H54 (cell line): ENCODE data around the gene ELOVL2.

ENCODE experiments used
- DNase-seq: peaks from one replicate; pipeline ENCODE4 v3.0.0; 2011; ENCODE audit warnings: low spot score, mixed read lengths; ENCODE audit not compliant: insufficient read length
- FAIRE-seq: peaks from 3 replicates; lab custom pipeline; 2011; peaks lifted over from hg19 to GRCh38; lab: Jason Lieb, UNC
- POLR2A ChIP-seq: IDR thresholded peaks from 2 replicates; pipeline ENCODE4 v1.6.1; 2011; ENCODE audit warnings: low read depth, mild to moderate bottlenecking, low read length

ELOVL2 gene

DNA sequence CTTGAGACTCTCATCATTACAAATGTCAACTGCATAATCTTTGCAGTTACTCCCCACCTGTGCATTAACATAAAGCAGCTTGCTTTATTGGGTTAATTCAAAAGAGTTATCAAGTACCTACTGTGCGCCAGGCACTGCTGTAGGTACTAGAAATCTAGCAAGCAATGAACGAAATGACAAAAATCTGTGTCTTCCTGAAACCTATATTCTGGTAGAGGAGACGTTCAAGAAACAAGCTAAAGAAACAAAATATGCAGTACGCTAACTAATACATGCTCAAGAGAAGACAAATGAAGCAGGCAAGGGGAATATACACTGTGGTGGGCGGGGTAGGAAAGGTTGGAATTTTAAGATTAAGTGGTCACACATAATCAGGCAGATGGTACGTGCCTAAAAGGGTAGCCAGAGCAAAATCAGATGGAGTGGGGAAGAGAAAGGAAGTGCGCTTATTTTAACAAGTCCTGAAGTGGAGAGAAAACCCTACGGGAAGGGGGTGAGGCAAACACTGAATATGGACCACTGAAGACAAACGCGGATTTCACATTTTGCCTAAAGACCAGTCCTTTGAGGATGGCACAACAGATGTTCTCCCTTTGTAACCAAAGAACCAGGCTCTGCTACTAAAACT is 1.2 kb downstream of the ELOVL2 start:
- TF ChIP-seq POLR2A: no peak
- no peak for DNase-seq
- peak; percentile 73 for FAIRE-seq

DNA sequence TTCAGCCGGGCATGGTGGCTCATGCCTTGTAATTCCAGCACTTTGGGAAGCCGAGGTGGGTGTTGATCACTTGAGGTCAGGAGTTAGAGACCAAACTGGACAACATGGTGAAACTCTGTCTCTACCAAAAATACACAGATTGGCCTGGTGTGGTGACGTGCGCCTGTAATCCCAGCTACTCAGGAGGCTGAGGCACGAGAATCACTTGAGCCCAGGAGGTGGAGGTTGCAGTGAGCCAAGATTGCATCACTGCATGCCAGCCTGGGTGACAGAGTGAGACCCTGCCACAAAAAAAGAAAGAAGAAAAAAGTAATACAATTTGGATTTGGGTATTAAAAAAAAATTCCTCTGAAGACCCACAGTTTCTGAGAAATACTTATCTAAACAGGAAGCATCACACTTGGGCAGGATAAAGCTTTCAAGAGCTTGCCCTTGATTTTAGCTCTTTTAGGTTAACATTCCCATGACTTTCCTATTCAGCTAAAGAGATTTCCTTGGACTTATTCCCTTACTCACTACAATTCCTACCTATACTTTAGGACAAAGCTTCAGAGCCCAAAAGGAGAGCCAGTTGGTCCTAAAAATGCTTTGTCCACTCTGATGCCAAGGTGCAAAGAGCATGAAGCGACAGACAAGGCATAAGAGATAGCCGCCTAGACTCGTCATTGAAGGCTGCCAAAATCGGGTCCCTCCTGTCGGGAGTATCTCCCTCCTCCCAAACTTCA is 1.9 kb downstream of the ELOVL2 start:
- DNase-seq (no peak), FAIRE-seq (no peak)
- TF ChIP-seq POLR2A: no peak

DNA sequence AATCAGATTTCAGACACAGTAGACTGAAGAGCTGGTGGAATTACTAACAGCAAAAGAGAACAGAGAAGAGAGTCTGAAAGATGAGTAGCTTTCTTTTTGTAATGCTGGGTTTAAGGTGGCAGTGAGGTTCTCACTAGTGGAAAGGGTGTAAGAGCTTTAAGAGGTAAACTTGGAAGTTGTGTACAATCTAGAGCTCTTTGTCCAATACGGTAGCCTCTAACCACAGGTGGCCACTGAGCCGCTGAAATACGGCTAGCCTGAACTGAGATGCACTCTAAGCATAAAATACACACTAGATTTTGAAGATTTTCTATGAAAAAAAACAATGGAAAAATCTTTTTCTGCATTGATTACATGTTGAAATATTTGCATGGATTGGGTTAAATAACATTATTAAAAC is 4.0 kb downstream of the ELOVL2 start:
- TF ChIP-seq POLR2A: no peak

DNA sequence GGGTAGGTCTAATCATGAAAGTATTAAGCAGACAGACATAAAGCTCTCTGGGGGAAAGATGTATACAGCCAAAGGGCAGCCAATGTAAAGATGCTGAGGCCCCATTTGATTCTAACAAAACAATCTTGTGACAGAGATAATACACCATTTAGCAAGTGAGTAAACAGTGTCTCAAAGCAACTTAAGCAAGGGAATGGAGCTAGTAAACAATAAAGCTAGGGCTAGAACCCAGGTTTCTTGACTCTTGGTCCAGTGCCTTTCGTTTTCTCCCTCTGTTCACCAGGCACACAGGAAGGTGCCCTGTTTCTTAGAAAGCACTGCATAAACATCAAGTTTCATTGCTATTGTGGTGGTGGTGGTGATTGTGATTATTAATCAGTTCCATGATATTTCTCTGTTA is 5.1 kb downstream of the ELOVL2 start:
- FAIRE-seq (peak; percentile 48), DNase-seq (no peak)
- TF ChIP-seq POLR2A: no peak

More for the DNA sequence above, 4.0 kb downstream of the ELOVL2 start:
- no peak for DNase-seq
- FAIRE-seq: peak; percentile 62

DNA sequence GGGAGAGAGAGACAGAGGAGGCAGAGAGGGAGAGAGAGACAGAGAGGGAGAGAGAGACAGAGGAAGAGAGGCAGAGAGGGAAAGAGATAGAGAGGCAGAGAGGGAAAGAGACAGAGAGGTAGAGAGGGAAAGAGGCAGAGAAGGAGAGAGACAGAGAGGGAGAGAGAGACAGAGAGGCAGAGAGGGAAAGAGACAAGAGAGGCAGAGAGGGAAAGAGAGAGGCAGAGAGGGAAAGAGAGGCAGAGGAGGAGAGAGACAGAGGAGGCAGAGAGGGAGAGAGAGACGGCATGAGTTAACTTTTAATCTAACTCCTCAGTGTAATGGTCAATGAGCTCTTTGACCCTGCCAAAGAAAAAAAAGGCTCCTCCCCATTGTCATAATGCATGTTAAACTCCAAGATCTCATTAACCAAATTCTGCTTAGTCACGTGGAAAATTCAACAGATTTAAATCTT is 7.1 kb downstream of the ELOVL2 start:
- no peak for FAIRE-seq
- no peak for DNase-seq
- no peak for TF ChIP-seq POLR2A

DNA sequence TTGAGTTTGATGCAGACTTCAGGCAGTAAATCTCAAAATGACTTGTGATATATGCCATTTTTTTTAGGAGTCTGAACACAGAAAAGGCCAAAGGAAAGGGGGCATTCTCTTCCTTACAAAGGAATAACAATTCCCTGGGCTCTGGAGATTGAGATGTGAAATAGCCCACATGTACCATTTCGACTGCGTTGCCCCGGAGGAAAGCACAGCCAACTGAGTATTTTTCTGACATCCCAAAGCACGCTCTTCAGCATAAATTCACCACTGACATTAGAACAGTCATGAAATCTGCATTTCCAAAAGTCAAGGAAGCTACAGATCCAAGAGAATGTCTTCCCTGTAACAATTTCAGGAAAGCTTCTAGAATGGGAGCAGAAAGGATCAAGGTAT is 7.8 kb downstream of the ELOVL2 start:
- no peak for TF ChIP-seq POLR2A
- FAIRE-seq: no peak

DNA sequence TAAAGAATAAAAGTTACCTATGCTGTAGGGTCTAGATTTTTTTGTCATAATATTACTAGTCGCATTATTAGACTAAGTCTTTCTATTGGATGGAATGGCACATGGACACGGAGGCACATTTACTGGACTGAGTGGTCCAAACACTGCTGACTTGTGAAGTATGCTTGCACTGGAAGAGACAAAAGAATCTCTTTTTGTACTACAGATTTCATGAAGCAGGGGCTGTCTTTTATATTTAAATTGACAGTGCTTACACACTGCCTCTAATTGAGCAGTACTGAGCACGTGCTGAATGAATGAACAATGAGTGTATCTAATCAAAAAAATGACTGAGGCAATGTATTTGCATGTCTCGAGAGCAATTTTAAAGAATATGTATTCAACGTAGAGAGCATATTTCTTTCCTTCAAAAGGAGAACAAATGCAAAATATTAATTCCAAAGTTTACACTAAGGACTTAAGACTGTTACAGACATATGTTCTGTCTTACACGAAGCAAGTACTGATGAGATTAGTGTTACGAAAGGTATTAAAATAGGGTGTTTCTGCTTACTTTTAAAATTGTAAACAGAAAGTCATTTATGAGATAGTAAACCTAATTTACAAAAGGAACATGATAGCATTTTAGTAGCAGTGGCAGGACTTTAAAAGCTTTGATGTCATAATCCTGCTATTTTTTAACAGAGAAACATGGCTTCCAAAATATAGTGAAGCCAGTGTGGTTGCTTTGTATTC is 8.3 kb downstream of the ELOVL2 start:
- DNase-seq: no peak
- FAIRE-seq: no peak

More for the DNA sequence above, 7.8 kb downstream of the ELOVL2 start:
- DNase-seq: no peak

DNA sequence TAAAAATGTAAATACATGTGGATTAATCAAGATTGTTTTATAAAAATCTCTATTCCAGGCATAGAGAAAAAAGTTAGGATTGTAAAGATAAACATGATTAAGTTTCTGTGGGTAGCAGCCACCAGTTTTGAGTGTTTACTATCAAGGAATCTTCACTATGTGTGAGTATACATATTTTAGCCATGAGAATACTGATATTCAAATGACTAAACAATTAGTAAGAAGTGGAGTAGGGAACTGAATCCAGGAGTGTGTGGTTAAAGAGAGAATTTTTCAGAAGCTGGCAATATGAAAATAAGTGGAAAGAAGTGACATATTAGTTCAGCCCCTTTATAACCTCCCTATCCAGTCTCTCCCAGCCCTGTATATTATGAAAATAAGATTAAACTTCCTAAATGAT is 10.3 kb downstream of the ELOVL2 start:
- DNase-seq (peak; percentile 57), FAIRE-seq (peak; percentile 92)
- TF ChIP-seq POLR2A: no peak

More for the DNA sequence above, 8.3 kb downstream of the ELOVL2 start:
- no peak for TF ChIP-seq POLR2A

DNA sequence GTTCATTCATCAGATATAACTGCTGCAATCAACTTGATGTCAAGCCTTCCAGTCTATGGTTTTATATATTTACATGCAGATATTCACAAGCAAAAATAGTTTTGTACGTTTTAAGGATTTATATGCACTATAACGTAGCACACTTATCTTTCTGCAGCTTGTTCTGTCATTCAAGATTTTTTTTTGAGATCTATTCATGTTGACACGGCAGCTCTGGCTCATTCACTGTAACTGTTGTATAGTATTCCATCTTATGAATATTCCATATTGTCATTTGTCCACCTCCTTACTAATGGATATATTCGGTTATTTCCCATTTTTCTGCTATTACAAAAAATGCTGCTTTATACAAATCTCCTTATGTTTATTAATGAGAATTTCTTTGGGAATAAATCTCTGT is 13.2 kb downstream of the ELOVL2 start:
- no peak for TF ChIP-seq POLR2A
- DNase-seq: no peak
- no peak for FAIRE-seq

DNA sequence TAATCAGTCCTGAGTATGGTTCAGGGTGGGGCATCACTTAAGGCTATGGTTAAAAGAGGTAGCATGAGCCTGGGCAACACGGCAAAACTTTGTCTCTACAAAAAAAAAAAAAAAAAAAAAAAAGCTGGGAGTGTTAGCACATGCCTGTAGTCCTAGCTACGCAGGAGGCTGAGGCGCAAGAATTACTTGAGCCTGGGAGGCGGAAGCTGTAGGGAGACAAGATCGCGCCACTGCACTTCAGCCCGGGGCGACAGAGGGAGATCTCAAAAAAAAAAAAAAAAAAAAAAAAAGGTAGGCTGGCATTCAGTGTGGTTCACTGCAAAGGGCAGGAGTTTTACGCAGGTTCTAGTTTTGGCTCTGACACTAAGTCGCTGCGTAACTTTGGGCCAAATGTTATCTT is 15.1 kb downstream of the ELOVL2 start:
- FAIRE-seq (no peak), DNase-seq (no peak)
- no peak for TF ChIP-seq POLR2A

DNA sequence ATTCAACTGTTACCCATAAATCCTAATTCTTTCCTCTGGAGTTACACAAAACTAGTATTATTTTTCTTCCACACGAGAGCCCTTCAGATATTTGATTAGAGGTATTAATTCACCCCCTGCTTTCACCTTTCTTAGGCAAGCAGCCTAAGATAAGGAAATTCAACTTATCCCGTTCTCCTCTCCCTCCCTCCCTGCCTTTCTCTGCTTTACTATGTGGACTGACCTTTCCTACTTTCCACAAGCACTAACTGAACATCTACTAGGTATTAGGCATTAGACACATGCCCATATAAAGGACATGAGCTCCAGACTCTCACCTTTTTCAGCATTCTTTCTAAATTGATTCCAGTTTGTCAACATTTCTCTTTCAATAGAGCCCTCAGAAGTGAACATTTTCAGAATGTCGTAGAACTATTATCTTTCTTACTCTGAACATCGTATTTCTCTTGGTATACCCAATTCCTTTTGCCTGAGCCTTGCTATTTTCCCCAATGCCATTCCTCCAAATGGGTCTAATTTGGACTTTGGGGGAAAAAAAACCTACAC is 16.5 kb downstream of the ELOVL2 start:
- no peak for TF ChIP-seq POLR2A
- DNase-seq: no peak
- peak; percentile 6 for FAIRE-seq

DNA sequence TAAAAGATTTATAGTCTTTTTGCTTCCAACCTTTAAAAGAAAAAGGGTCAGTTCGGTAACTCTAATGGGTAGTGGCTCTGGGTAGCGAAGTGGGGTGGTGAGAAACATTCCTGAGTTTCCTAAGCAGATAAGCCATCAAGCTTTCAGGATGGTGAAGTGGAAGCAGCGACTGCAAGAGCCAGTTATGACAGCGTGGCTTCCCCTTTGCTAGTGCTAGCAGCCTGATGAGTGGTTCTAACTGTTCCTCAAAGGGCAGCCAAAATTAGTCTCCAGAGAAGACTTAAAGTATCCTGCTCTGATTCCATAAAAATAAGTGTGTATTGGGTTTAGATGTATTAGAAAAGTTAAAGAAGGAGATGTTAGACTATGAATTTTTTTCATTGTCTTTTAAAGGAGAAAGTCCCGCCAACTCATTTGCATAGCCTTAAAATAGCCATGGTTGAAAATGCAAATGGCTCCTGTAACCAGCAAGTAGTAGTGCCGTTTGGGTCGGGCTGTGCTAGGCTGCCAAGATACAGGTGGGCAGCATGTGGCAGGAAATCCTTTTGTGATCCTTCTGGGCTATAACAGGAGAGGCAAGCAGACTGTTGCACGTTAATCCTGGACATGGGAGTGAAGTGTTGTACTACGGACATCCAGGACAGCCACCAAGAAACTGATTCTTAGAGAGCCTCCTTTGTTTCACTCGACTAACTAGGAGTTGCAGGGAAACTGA is 18.0 kb downstream of the ELOVL2 start:
- DNase-seq (no peak), FAIRE-seq (peak; percentile 92)
- no peak for TF ChIP-seq POLR2A

DNA sequence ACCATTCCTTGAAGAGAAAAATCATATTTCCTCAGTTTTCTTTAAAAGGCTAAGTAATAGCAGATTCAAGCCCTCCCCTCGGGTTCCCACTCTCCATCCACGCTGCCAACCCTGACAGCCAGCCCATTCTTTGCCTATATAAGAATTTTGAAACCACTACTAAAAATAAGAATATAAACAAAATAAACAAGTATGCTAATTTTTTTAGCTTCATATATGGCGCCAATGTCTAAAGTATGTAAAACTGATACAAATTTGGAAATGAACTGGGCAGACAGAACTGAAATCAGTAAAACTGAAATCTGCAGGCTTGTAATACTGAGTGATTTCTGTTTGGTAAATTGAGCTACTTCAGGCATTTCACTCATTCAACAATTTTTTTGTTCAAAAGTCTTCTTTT is 19.0 kb downstream of the ELOVL2 start:
- no peak for TF ChIP-seq POLR2A
- DNase-seq (no peak), FAIRE-seq (no peak)
